TTC549 (cell line): ENCODE measurements around the gene TPR.

ENCODE experiments used
- FAIRE-seq: peaks from 2 replicates; lab custom pipeline; 2012; peaks lifted over from hg19 to GRCh38; lab: Jason Lieb, UNC

Gene TPR

GRCh38 chr1:186327331-186327730, 47.7 kb downstream of the TPR start:
- no peak for FAIRE-seq

- FAIRE-seq = no peak
Observed at GRCh38 chr1:186326009-186326408, 49.0 kb downstream of the TPR start.

GRCh38 chr1:186325239-186325638, 49.8 kb downstream of the TPR start:
- peak; percentile 88 for FAIRE-seq

GRCh38 chr1:186323865-186324264, 51.2 kb downstream of the TPR start:
- peak; percentile 77 for FAIRE-seq

GRCh38 chr1:186315570-186315969, 59.5 kb downstream of the TPR start:
- FAIRE-seq = no peak

GRCh38 chr1:186311375-186312051, 63.5 kb downstream of the TPR start:
- FAIRE-seq = peak; percentile 77

GRCh38 chr1:186310307-186310706, 64.7 kb downstream of the TPR start:
- peak; percentile 54 for FAIRE-seq

- FAIRE-seq = no peak
Observed at GRCh38 chr1:186308264-186309060, 66.6 kb downstream of the TPR start.

GRCh38 chr1:186307445-186307844, 67.6 kb downstream of the TPR start:
- no peak for FAIRE-seq

- no peak for FAIRE-seq
Observed at GRCh38 chr1:186306533-186306932, 68.5 kb downstream of the TPR start.

GRCh38 chr1:186304982-186305949, 69.8 kb downstream of the TPR start:
- FAIRE-seq = peak; percentile 95

- FAIRE-seq = no peak
Observed at GRCh38 chr1:186303911-186304310, 71.1 kb downstream of the TPR start.

GRCh38 chr1:186302381-186302920, 72.6 kb downstream of the TPR start:
- FAIRE-seq = peak; percentile 56

GRCh38 chr1:186301448-186301847, 73.6 kb downstream of the TPR start:
- FAIRE-seq = no peak

GRCh38 chr1:186300056-186300455, 75.0 kb downstream of the TPR start:
- no peak for FAIRE-seq

- FAIRE-seq = no peak
Observed at GRCh38 chr1:186299570-186299969, 75.5 kb downstream of the TPR start.

- FAIRE-seq = no peak
Observed at GRCh38 chr1:186298851-186299250, 76.2 kb downstream of the TPR start.

GRCh38 chr1:186297439-186298045, 77.5 kb downstream of the TPR start:
- FAIRE-seq = no peak

GRCh38 chr1:186295980-186296379, 79.1 kb downstream of the TPR start, which contains the start of gene PRG4:
Gene PRG4 (plus strand): TSS chr1:186296279.
- no peak for FAIRE-seq

GRCh38 chr1:186292875-186293274, 82.2 kb downstream of the TPR start:
- no peak for FAIRE-seq

- no peak for FAIRE-seq
Observed at GRCh38 chr1:186291271-186291670, 83.8 kb downstream of the TPR start.
